Measurements from ENCODE around the gene PDE8B. TPM values are rescaled to one million over a fixed set of nuclear protein-coding genes. Genes with fewer than 3 reads are reported as not detected.

The PDE8B gene
- total RNA-seq, 1 donor from 2014 or later = 2.9 TPM

- no peaks in the 10 kb centered on the region for H3K36me3 Mint-ChIP-seq
- no peaks in the 10 kb centered on the region for H3K9me3 Mint-ChIP-seq
- no peak overlapping the region for H3K27ac Mint-ChIP-seq
- H3K27me3 Mint-ChIP-seq (ENCODE audit: low read depth) = peaks cover 20% of the 10 kb centered on the region
- no peak for DNase-seq (ENCODE audit: low spot score in 2 of 2, unreplicated experiment in 2 of 2)
- TF ChIP-seq, protein P1, sequence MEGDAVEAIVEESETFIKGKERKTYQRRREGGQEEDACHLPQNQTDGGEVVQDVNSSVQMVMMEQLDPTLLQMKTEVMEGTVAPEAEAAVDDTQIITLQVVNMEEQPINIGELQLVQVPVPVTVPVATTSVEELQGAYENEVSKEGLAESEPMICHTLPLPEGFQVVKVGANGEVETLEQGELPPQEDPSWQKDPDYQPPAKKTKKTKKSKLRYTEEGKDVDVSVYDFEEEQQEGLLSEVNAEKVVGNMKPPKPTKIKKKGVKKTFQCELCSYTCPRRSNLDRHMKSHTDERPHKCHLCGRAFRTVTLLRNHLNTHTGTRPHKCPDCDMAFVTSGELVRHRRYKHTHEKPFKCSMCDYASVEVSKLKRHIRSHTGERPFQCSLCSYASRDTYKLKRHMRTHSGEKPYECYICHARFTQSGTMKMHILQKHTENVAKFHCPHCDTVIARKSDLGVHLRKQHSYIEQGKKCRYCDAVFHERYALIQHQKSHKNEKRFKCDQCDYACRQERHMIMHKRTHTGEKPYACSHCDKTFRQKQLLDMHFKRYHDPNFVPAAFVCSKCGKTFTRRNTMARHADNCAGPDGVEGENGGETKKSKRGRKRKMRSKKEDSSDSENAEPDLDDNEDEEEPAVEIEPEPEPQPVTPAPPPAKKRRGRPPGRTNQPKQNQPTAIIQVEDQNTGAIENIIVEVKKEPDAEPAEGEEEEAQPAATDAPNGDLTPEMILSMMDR (IDR thresholded peaks at IDR 0.05; ENCODE audit: unreplicated experiment) = no peak
- peaks cover under 1% of the 10 kb centered on the region for H3K4me1 Mint-ChIP-seq
- H3K4me3 Mint-ChIP-seq = no peak overlapping the region
Observed at GRCh38 chr5:77174526-77174925, 36.0 kb upstream of the PDE8B start.

DNA sequence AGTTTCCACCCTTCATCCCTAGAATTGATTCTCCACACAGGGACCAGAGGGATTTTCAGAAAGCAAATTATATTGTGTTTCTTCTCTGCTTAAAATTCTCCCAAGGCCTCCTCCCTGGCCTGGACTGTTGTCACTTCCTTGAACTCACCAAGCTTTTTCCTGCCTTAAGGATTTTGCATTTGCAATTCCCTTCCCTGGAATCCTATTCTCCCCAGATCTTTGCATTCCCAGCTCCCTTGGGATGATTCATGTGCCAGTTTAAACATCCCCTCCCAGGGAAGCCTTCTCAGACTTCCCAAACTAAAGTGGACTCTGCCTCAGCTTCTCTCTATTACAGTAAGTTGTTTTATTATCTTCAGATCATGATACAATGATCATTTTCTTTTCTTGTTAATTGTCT lies 35.2 kb upstream of the PDE8B start:
- Mint-ChIP-seq H3K27me3 (ENCODE audit: low read depth) (peaks cover 25% of the 10 kb centered on the region), H3K27ac (no peak overlapping the region), H3K9me3 (no peaks in the 10 kb centered on the region), H3K36me3 (no peaks in the 10 kb centered on the region), H3K4me1 (no peaks in the 10 kb centered on the region), H3K4me3 (no peak overlapping the region)
- DNase-seq (ENCODE audit: low spot score in 2 of 2, unreplicated experiment in 2 of 2) = no peak
- TF ChIP-seq, protein P1 (IDR thresholded peaks at IDR 0.05; ENCODE audit: unreplicated experiment) = no peak

- Mint-ChIP-seq H3K4me3 (no peak overlapping the region), H3K4me1 (peaks cover 6% of the 10 kb centered on the region), H3K36me3 (no peaks in the 10 kb centered on the region), H3K9me3 (no peaks in the 10 kb centered on the region), H3K27me3 (ENCODE audit: low read depth) (peaks cover 35% of the 10 kb centered on the region), H3K27ac (no peak overlapping the region)
- no peak for DNase-seq (ENCODE audit: low spot score in 2 of 2, unreplicated experiment in 2 of 2)
- TF ChIP-seq, protein P1 (IDR thresholded peaks at IDR 0.05; ENCODE audit: unreplicated experiment) = no peak
Observed at GRCh38 chr5:77176429-77176828, 34.1 kb upstream of the PDE8B start.

- peaks cover 6% of the 10 kb centered on the region for H3K4me1 Mint-ChIP-seq
- H3K9me3 Mint-ChIP-seq = no peaks in the 10 kb centered on the region
- no peaks in the 10 kb centered on the region for H3K36me3 Mint-ChIP-seq
- TF ChIP-seq, protein P1 (IDR thresholded peaks at IDR 0.05; ENCODE audit: unreplicated experiment) = no peak
- H3K4me3 Mint-ChIP-seq = no peak overlapping the region
- no peak overlapping the region for H3K27ac Mint-ChIP-seq
- peaks cover 45% of the 10 kb centered on the region for H3K27me3 Mint-ChIP-seq (ENCODE audit: low read depth)
- DNase-seq (ENCODE audit: low spot score in 2 of 2, unreplicated experiment in 2 of 2) = no peak
Observed at GRCh38 chr5:77177576-77177975, 32.9 kb upstream of the PDE8B start.

DNA sequence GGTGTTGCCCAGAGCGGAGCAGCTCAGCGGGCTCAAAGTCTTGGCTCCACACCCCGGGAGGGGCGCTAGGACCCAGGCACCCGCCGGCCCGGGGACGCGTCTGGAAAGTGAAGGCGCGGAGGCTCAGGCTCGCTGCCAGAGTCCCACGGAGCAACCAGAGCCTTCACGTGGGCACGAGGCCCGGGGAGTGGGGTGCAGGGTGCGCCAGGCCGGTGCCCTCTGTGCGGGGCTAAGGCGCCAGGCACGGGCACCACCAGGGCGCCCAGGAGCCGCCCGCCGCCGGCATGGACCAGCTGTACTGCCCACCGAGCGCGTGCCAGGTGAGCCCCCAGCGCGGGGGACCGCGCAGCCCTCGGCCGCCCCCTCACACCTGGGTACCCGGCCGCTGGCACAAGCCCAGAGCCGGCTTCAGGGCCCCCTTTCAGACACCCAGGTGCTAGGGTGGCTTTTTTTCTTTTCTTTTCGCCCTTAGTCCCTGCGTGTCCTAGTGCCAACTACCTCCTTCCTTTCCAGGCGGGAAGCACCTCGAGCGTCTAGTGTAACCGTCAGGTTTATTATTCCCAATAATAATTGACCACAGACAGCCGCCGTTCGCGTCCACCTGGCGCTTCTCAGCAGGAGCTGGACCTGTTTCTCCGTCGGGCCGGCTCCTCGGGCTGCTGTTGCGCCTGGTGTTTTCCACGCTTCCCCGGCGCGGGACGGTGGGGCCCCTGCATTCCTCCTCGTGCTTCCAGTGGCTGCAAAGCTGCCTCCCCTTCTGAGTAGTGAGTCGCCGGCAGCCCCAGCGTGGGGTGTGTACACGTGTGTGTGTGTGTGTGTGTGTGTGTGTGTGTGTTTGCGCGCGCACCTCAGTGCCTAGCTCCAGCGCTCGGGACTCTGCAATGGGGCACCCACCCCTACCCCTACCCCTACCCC lies 30.1 kb upstream of the PDE8B start:
- TF ChIP-seq, protein P1 (IDR thresholded peaks at IDR 0.05; ENCODE audit: unreplicated experiment) = no peak
- DNase-seq (ENCODE audit: low spot score in 2 of 2, unreplicated experiment in 2 of 2) = peak in 1 of 2 experiments; percentile 59
- no peaks in the 10 kb centered on the region for H3K36me3 Mint-ChIP-seq
- H3K4me1 Mint-ChIP-seq = peaks cover 6% of the 10 kb centered on the region
- peak overlapping the region; percentile 69 for H3K4me3 Mint-ChIP-seq
- peaks cover 57% of the 10 kb centered on the region for H3K27me3 Mint-ChIP-seq (ENCODE audit: low read depth)
- H3K9me3 Mint-ChIP-seq = no peaks in the 10 kb centered on the region
- no peak overlapping the region for H3K27ac Mint-ChIP-seq

Measured in mesothelial cell of epicardium (in vitro differentiated cells).